Lung (tissue), 12 donors: ENCODE data around the gene MAGI2. TPM values are rescaled to one million over a fixed set of nuclear protein-coding genes. Genes with fewer than 3 reads are reported as not detected.

Source experiments
- ATAC-seq: fragments of 200-7000 bp; cut with Tn5 transposase; one replicate; pipeline ENCODE4 v1.9.1; 2020; ENCODE audit warnings: moderate number of reproducible peaks; ENCODE audit not compliant: insufficient read depth, low FRiP score
- DNase-seq, 3 donors: peaks; one replicate each; pipeline ENCODE4 v3.0.0-alpha.2; 2013 to 2017
- H3K27ac ChIP-seq, 2 donors: one replicate each; pipeline ENCODE4 v1.5.1; 2013; ENCODE audit warnings: mild to moderate bottlenecking in 2 of 2, moderate library complexity in 2 of 2, control low read depth in 1 of 2, inconsistent platforms in 1 of 2, low read depth in 1 of 2, low read length in 1 of 2
- H3K27me3 ChIP-seq, 3 donors: one replicate each; pipeline ENCODE4 v1.5.1; 2013; ENCODE audit warnings: low read length in 2 of 3; ENCODE audit not compliant: control insufficient read depth in 3 of 3, insufficient read depth in 3 of 3
- H3K36me3 ChIP-seq, 4 donors: one replicate each; pipeline ENCODE4 v1.5.1; 2013; ENCODE audit warnings: low read length in 4 of 4, mild to moderate bottlenecking in 1 of 4, moderate library complexity in 1 of 4; ENCODE audit not compliant: control insufficient read depth in 4 of 4, insufficient read depth in 4 of 4
- H3K4me1 ChIP-seq, 5 donors: one replicate each; pipeline ENCODE4 v1.5.1; 2013; ENCODE audit warnings: low read length in 5 of 5, mild to moderate bottlenecking in 2 of 5, moderate library complexity in 1 of 5; ENCODE audit not compliant: control insufficient read depth in 5 of 5, insufficient read depth in 5 of 5
- H3K4me3 ChIP-seq: one replicate; pipeline ENCODE4 v1.5.1; 2013; ENCODE audit warnings: mild to moderate bottlenecking, control low read depth, moderate library complexity
- H3K9ac ChIP-seq, 2 donors: one replicate each; pipeline ENCODE4 v1.5.1; 2013; ENCODE audit warnings: low read length in 2 of 2, control low read depth in 1 of 2; ENCODE audit not compliant: insufficient read depth in 1 of 2
- H3K9me3 ChIP-seq, 4 donors: one replicate each; pipeline ENCODE4 v1.5.1; 2013; ENCODE audit warnings: low read length in 3 of 4, mild to moderate bottlenecking in 1 of 4, moderate library complexity in 1 of 4; ENCODE audit not compliant: control insufficient read depth in 4 of 4, insufficient read depth in 3 of 4
- CTCF ChIP-seq: IDR thresholded peaks from 2 replicates; pipeline ENCODE4 v1.5.1; 2012; ENCODE audit warnings: mild to moderate bottlenecking; ENCODE audit errors: control extremely low read depth, extremely low read depth
- WGBS, 2 donors: extraction: QIAGEN DNeasy Blood & Tissue Kit; methylation state at CpG; one replicate each; pipeline ENCODE4 v1.1.7; 2013; 5-methylcytosine and 5-hydroxymethylcytosine counted together
- polyA plus RNA-seq, 2 donors: library from polyadenylated mRNA; stranded (reverse); fragments of 200-250 nt; gene quantifications; one replicate each; pipeline ENCODE4 v1.2.1, GENCODE V29; 2013
- total RNA-seq, 2 donors: library from RNA; depleted of rRNA in 1 of 2; stranded (reverse); fragments of >200 nt in 1 of 2; gene quantifications; one replicate each; pipeline ENCODE4 v1.2.1, GENCODE V29; 2014 to 2021
- donor health status: control.
- donor health status: control.
- donor health status: Bipolar disorder and iron deficiency.
- donor health status: healthy.
- donor health status: DM: yes; HTN: yes; CAD: no.

The MAGI2 gene
- total and polyA plus RNA-seq, 4 donors = 0.94 to 18.0 (median 5.3) TPM

DNA sequence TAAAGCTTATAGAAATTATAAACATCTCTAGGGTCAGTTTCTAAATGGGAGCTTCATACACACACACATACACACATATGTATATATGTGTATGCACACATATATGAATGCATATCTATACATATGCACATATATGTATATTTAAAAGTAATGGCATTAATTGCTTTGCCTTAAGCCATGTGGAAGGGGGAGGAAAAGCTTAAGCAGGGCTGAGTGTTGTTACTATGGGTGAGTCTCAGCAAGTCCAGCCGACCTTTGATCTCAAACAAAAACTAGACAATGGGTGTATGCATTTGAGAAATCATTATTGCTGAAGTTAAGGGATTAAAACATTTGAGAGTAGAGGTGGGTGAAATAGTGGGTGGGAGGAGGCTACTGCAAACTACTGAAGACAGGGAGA lies 546.7 kb downstream of the MAGI2 start:
- ATAC-seq (no peak), DNase-seq (no peak)
- no peaks in the 10 kb centered on the region for H3K9me3 ChIP-seq
- WGBS, 2 donors = 87 to 94% methylated on average over 1 of the region's 1 CpG
- no peaks in the 10 kb centered on the region for H3K27me3 ChIP-seq
- H3K36me3 ChIP-seq = no peaks in the 10 kb centered on the region
- no peaks in the 10 kb centered on the region for H3K4me1 ChIP-seq
- H3K9ac ChIP-seq = no peak overlapping the region
- H3K4me3 ChIP-seq = no peak overlapping the region
- TF ChIP-seq CTCF = no peak
- H3K27ac ChIP-seq = no peak overlapping the region

GRCh38 chr7:78905436-78905835 lies 548.0 kb downstream of the MAGI2 start:
- H3K4me3 ChIP-seq = no peak overlapping the region
- no peaks in the 10 kb centered on the region for H3K36me3 ChIP-seq
- no peaks in the 10 kb centered on the region for H3K4me1 ChIP-seq
- no peaks in the 10 kb centered on the region for H3K9me3 ChIP-seq
- no peak overlapping the region for H3K27ac ChIP-seq
- TF ChIP-seq CTCF = no peak
- H3K27me3 ChIP-seq = no peaks in the 10 kb centered on the region
- no peak for DNase-seq
- no peak overlapping the region for H3K9ac ChIP-seq
- no peak for ATAC-seq

- Histone ChIP-seq H3K4me3 (no peak overlapping the region), H3K4me1 (no peaks in the 10 kb centered on the region), H3K9me3 (no peaks in the 10 kb centered on the region), H3K36me3 (no peaks in the 10 kb centered on the region), H3K9ac (no peak overlapping the region), H3K27ac (no peak overlapping the region), H3K27me3 (no peaks in the 10 kb centered on the region)
- 63 to 68% methylated on average over 2 of the region's 2 CpGs for WGBS, 2 donors
- ATAC-seq (no peak), DNase-seq (no peak)
- no peak for TF ChIP-seq CTCF
Observed at GRCh38 chr7:78904983-78905382, 548.5 kb downstream of the MAGI2 start.

GRCh38 chr7:78901566-78901965 lies 551.9 kb downstream of the MAGI2 start:
- DNase-seq (no peak), ATAC-seq (no peak)
- no peaks in the 10 kb centered on the region for H3K36me3 ChIP-seq
- no peak overlapping the region for H3K4me3 ChIP-seq
- H3K9me3 ChIP-seq = peaks cover 0 to 5% (median 0%) of the 10 kb centered on the region in 4 donors
- no peak for TF ChIP-seq CTCF
- H3K27ac ChIP-seq = no peak overlapping the region
- no peaks in the 10 kb centered on the region for H3K27me3 ChIP-seq
- no peak overlapping the region for H3K9ac ChIP-seq
- WGBS, 2 donors = 88 to 89% methylated on average over 3 of the region's 3 CpGs
- no peaks in the 10 kb centered on the region for H3K4me1 ChIP-seq
